C4-2B (cell line): ENCODE data around the gene AAK1.

Experiments used
- CTCF ChIP-seq: fragments of 450-650 bp; conservative IDR thresholded peaks from 2 replicates; pipeline ENCODE4 v1.5.1; 2017; ENCODE audit warnings: mild to moderate bottlenecking
- ZFX ChIP-seq: fragments of 450-650 bp; IDR thresholded peaks from 2 replicates; pipeline ENCODE4 v1.6.1; 2017

DNA sequence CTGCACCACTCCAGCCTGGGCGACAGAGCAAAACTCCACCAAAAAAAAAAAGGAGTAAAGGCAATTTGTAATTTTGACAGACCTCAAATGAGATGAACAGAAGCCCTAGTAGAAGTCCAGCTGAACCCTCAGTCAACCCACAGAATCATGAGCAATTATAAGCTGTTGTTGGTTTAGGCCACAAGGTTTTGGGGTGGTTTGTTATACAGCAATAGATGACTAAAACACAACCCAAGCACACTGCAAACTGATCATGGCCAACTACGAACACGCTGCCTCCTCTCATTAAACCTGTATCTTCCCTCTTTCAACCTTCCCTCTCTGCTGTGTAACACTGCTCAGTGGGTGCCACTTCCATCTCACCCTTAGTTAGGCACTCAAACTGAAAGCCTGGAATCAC lies 22.1 kb downstream of the AAK1 start:
- no peak for TF ChIP-seq CTCF
- no peak for TF ChIP-seq ZFX
